Posterior cingulate gyrus (tissue), 11 donors: ENCODE results near the gene QRFP.
"Not testable (repeated sequence)": the region's sequence is repeated elsewhere in the genome, so short reads cannot be mapped to it uniquely, and the experiment has no call there.

Source experiments
- DNase-seq, 10 donors: peaks; one replicate each; pipeline versions ENCODE4 v3.0.0 to v3.0.0-alpha.2; 2020 to 2021; ENCODE audit warnings: mixed read lengths in 3 of 10
- intact Hi-C: fragments of 100-400 bp; cut with DNase I; formaldehyde crosslinking; loops from one replicate; pipeline ENCODE4 v1.15.1; 2023

Gene QRFP

DNA sequence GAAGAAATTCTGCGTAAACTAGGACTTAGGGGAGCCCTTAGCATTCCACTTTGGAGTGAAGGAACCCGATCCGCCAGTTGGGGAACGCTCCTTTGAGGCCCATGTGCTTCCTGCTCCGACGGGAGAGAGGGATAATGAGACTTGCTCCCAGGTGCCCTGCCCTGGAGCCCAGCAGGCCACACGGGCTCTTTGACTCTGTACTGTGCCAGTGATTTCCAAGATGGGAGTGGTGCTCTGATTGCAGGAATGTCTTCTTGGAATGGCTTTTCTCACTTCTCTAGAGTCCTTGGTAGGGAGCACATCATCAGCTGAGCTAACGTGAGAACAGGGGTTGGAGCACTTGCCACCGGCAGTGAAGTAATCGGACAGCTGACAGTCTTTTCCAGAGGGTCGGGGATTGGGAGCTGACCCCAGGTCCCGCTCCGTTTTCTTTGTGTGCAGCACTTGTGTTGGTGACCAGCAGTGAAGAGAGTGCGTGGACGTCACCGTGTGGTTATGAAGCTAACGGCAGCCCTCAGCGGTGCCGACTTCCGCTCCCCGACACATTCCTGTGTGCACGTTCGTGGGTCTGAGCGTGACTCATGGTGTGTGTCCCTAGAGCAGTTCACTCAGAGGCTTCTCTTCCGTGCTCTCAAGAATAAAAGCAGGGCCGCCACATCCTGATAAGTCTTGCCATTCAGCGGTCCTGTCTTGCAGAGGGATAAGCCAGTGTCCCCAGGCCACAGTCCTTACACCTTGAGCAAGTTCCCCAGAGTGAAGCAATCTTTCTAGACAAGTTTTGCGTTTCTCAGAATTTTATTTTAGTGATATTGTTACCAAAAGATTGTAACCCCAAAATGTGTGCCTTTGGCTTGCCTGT, 35.9 kb downstream of the QRFP start:
- intact Hi-C loops: no loop called here
- peak in 5 of 10 donors; percentile 52 to 92 (median 79) for DNase-seq

DNA sequence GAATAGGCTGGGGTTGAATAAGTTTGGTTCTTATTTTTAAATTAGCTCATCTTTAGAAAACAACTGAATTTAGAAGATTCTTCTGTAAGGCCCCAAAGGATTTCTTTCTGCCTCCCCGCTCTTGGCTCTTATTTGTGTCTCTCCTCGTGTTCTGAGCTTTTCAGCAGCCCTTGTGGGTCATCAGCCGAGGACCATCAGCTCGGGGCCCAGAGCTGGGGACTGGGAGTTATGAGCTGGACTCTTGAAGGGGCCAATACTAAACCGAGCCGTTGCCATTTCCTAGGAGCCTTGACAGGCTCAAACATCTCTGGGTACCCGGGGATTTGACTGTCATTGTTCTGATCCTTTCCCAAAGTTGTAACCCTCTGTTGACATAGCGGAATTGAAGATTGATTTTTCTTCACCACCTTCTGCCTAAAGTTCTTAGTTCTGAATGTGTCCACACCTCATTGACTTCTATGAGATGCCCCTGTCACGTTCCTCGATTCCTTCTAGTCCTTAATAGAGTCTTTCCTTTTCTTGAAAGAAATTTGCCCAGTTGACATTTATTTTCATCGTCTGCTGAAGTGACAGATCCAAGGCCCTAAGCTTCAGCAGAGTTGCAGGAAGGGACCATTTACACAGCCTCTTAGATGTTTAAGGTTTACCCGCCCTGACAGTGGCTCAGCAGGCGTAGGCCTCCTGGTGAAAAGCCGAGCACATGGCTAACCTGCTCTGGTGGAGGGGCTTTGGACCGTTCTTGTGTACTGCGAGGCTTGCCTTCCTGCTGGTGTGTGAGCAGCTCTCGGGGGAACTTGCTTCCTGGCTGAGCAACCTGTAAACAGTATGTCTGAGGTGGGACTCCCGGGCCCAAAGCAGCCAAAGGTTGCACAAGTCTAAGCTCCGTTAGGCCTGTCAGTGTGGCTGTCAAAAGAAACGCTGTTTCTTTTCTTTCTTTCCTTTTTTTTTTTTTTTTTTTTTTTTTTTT, 37.6 kb downstream of the QRFP start:
- no peak for DNase-seq
- intact Hi-C loops: no loop called here

DNA sequence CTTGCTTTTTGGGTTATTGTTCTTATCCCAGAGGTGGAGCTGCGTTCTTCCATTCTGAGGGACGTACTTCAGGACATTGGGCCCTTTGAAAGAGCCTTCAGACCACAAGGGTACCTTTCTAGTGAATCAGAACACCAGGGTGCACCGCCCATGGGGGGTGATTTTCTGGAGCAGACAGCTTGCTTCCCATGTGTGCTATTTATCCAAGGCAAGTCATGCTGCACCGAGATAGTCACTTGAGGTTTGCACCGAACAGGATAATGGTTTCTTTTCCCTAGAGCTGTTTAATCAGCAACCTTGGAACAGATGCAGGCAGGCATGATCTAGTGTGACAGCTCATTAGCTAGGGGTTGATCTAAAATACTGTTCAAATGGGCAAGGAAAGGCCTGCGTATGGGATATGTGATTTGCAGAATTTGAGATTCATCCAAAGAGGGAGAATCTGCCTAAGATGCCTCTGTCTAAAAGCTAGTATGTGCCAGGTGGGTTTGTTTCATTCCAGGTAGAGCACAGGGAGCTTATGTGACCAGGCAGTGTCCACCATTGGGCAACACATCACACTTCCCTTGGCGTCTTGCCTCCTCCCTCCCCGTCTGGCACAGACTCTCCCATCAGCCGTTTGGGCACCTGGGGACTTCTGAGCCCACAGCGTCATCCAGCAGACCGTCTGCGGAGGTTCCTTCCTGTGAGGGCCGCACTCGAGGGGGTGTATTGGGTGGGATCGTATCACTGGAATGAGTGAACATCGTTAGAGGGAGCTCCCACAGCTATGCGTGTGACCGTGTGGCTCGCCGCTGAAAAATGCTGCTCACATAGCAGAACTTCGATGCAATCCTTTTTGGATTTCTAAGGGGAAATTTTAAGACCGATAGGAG, 38.5 kb downstream of the QRFP start:
- intact Hi-C loops: no loop called here
- DNase-seq: peak in 2 of 10 donors; percentile 34 to 75

DNA sequence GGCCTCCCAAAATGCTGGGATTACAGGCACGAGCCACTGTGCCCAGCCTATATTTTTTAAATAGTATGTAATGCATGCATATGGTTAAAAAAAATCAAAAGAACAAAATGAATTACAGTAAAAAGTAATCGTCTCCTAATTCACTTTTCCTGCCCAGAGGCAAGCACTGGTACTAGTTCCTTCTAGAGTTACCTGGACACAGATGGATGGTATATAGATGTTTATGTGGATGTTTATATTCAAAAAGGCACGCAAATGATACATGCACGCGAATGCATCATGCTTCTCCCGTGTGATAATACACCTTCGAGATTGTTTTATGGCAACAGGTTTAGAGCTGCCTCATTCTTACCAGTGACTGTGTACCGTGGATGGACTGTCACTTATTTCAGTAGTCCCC, 40.1 kb downstream of the QRFP start:
- intact Hi-C loops: no loop called here
- no peak for DNase-seq

DNA sequence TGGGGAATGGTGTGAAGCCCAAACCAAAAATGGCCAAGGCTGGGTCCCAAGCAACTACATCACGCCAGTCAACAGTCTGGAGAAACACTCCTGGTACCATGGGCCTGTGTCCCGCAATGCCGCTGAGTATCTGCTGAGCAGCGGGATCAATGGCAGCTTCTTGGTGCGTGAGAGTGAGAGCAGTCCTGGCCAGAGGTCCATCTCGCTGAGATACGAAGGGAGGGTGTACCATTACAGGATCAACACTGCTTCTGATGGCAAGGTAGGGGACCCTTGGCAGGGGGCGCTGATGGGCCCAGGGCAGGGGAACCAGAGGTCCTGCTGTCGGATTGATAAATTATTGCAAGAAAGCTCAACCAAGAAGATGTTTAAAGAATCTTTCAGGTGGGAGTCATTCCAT, 41.8 kb downstream of the QRFP start:
- DNase-seq: no peak
- intact Hi-C loops: no loop called here

DNA sequence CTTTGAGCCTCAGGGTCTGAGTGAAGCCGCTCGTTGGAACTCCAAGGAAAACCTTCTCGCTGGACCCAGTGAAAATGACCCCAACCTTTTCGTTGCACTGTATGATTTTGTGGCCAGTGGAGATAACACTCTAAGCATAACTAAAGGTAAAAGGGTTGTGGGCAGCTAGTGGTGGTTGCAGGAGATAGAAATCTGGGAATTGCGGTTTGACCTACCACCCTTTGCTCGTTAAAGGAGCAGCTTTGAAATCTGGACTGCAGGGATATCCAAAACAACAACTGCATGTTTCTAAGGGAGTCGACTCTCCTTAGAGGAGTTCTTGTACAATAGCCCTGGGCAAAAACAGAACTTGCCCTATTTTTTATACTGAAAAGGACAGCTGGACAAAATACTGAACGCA, 42.5 kb downstream of the QRFP start:
- DNase-seq: no peak
- intact Hi-C loops: no loop called here

DNA sequence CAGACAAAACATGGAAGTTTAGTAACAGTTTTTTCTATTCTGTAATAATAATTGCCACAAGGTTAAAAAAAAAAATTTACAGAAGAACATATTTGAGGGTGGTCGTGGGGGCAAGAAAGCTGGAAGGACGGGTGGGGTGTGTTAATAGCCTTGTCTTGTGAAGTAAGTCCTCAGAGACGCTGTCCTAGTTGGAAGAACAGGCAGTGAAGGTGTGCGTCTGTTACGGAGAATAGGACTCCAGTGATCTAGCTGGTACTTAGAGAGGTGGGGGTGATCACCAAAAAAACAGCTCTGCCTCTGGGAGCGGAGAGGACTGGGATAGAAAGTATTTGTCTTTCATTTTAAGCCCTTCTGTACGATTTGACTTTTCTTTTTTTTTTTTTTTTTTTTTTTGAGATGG, 43.8 kb downstream of the QRFP start:
- intact Hi-C loops: no loop called here
- DNase-seq: no peak

DNA sequence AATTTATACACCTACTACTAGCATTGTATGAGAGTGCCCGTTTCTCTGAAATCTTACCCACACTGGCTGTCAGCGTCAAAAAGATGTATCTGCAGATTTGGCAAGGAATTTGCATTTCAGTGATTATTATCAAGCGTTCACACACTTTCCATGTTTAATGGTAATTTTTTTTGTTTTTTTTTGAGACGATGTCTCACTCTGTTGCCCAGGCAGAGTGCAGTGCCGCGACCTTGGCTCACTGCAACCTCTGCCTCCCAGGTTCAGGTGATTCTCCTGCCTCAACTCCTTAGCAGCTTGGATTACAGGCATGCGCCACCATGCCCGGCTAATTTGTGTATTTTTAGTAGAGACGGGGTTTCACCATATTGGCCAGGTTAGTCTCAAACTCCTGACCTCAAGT, 47.3 kb downstream of the QRFP start:
- intact Hi-C loops: no loop called here
- no peak for DNase-seq

DNA sequence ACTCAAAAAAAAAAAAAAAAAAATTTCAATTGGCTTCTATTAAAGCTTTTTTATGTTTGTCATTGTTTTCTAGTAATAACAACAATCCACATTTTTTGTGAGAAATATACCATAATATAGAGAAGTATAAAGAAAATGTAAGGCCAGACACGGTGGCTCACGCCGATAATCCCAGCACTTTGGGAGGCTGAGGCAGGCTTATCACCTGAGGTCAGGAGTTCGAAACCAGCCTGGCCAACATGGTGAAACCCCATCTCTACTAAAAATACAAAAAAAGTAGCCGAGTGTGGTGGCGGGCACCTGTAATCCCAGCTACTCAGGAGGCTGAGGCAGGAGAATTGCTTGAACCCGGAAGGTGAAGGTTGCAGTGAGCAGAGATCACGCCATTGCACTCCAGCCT, 48.1 kb downstream of the QRFP start:
- intact Hi-C loops, DNase-seq: not testable (repeated sequence)

DNA sequence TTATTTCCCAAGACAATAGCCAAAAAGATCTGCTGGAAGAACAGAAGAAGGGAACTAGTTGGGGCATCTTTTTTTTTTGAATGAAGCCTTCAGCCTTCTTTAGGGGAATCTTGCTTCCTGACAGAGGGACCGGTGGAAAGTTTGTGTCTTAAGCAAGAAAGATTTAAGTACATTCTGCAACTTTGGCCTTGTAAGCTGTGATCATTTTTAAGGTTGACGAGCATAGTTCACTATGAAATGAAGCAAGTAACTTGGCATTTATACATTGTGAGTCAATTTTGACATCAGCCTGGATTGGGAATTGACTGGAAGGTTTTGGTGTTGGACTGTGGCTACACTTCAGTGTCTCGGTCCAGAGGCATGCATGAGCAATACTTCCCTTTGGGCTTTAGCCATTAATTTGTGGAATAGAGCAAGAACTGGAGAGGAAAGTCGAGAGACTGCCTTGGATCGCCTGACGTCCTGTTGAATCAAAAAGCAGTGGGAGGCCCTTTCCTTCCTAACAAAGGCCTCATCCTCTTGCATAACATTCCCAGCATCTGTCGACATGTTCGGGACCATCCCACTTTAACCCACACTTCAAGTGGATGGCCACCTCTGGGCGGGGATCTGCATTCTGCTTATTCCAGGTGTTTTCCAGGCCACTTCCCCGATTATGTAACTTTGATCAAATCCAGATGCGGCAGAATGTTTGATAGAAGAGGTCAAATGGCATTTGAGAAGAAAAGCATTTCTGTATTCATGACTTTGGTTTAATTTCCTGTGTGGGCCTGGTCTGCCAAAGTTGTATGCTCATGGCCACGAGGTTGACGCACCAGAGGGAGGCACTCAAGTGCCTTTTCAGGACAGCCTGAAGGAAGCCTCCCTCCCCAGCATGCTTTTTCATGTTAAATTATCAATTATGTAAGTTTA, 49.0 kb downstream of the QRFP start:
- DNase-seq: no peak
- intact Hi-C loops: loop anchor here (1.0 kb wide), 1 partner anchor 12 kb away; the partner anchor contains the start of gene ABL1

DNA sequence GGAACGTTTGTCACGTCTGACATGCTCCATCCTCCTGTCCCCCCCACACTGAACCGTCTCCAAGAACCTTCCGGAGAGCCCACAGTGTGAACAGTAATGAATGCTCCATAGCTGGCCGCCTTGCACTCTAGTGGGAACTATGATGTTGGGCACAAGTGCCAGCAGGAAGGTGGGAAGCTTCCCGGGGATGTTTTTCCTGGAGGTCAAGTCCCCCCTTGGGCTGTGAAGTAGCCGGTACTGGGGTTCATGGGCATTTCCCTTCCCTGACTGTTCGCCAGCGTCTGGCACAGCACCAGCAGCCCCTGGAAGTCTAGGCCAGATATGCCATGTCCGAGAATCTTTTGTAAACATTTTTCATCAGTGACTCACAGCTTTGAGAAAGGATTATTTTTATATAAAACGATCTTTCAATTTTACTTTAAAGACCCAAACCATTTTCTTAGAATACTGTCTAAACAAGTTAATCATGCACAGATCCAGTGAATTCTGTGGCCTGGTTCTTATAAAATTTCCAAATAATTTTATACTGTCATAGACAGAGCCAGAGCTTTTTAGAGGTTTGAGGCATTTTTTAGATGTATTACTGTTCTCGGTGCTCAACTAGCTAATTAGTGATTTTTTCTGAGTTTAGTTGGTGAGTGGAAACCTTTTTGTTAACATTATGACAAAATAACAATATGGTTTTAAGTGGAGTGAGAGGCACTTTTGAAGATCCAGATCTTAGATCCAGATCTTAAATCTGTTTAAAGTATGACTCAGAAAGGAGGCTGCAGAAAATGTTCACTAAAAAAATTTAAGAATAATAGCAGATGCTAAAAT, 49.9 kb downstream of the QRFP start:
- intact Hi-C loops: loop anchor here (1.0 kb wide), 1 partner anchor 11 kb away; the partner anchor contains the start of gene ABL1
- peak in 3 of 10 donors; percentile 16 to 83 (median 48) for DNase-seq

DNA sequence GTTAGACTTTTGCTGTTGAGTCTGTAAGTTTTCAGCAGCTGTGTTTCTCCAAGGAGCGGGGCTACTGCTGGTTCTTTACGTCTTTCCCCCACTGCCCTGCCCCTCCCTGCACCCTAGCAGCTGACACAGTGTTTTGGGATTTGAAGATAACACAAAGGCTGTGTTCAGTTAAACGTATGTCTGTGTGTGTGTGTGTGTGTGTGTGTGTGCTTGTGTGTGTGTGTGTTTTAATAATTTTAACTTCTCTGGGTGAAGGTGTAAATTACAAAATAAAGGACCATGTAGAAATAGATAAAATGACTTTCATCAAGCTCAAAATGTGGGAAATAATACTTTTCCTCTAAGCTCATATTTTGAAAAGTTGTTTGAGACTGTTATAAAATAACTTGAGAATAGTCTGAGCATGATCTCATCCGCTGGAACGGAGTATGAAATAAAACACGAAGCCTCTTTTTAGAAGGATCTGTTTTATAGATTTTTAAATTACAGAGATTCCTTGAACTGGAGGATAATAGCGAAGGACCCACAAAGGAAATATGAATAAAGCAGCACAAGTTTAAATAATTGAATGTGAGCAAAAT, 50.6 kb downstream of the QRFP start:
- intact Hi-C loops: no loop called here

DNA sequence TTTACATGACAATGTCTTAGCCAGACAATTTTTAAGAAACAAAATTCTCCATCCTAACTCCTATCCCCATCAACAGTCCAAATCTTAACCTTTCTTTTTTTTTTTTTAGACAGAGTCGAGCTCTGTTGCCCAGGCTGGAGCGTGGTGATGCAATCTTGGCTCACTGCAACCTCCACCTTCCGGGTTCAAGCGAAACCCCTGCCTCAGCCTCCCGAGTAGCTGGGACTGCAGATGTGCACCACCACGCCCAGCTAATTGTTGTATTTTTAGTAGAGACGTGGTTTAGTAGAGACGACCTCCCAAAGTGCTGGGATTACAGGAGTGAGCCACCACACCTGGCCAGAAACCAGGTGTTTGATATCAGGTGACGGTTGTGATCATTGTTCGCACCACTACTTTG, 51.4 kb downstream of the QRFP start:
- DNase-seq: no peak
- intact Hi-C loops: no loop called here

More for the DNA sequence above, 50.6 kb downstream of the QRFP start:
- DNase-seq: no peak

DNA sequence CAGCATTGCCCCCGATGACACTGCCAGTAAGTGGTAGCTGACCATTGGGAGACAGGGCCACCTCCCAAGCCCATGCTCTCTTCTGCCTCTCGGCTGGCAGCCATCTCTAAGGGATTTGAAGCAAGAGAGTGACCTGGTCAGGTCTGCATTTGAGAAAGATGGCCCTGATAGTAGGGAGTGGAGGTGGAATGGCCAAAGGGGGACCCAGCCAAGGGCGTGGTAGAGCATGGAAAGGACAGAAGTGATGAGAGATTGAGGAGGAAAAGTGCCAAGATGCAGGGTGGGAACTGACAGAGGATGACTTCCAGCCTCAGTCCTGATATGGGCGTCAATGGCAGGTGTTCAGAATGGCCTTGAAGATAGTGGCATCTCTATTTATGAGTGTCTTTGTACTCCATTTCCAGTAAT, 52.6 kb downstream of the QRFP start:
- intact Hi-C loops: loop anchor here (5.0 kb wide), 1 partner anchor 433 kb away; the partner anchor contains the start of gene FAM78A
- no peak for DNase-seq

DNA sequence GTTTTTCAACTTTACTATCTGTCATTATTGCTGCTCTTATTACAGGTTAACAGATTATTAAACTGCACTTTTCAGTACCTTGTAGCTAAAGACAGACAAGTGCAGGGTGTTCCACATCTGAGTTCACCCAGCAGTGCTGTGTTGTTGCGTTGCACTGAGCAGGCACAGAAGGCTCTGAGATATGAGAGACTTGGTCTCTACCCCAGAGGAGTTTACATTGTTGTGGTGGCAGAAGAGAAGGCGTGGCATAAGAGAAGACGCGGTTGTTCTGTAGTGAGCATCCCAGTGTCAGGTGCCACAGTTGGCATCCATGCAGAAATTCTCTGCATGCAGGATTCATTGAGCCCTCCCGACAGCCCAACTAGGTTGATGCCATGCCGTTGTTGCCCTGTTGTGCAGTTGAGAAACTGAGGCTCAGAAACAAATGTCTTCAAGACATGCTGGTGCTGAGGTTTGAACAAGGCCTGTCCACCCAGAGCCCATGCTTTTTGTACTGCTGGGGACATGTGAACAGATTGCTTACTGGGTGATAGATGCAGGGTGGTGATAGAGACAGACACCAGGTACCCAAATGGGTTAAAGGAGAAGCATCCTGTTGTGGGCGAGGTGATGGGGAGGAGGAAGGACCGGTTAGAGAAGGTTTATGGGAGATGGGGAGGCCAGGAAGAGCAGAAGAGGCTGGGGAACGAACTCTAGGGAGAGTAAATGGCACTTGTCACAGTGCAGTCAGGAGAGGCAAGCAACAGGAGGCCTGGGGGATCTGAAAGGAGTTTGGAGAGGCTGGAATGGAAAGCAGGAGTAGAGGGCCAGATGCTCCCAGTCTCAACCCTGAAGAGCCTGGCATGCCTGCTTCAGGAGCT, 53.3 kb downstream of the QRFP start:
- no peak for DNase-seq
- intact Hi-C loops: loop anchor here (5.0 kb wide), 1 partner anchor 434 kb away; the partner anchor contains the start of gene FAM78A
